H1 (cell line): ENCODE measurements around the gene KCNE4. TPM values are rescaled to one million over a fixed set of nuclear protein-coding genes. Genes with fewer than 3 reads are reported as not detected.

Experiments used
- CTCF ChIA-PET: fragments of 300-600 bp; sonication (Branson Sonifier 250); formaldehyde crosslinking; loops from one replicate; lab custom pipeline; 2021; ENCODE audit not compliant: partially characterized antibody; lab: Charles Lee
- POLR2A ChIA-PET: fragments of 300-600 bp; sonication (Branson Sonifier 250); formaldehyde crosslinking; loops from one replicate; lab custom pipeline; 2021; ENCODE audit warnings: inconsistent platforms; ENCODE audit not compliant: partially characterized antibody; lab: Charles Lee
- DNase-seq, 2 experiments: peaks; one replicate each; pipeline versions ENCODE4 v3.0.0 to v3.0.0-alpha.2; 2010 to 2022; ENCODE audit warnings: low spot score in 2 of 2, low read depth in 1 of 2, mixed read lengths in 1 of 2
- FAIRE-seq: peaks from 2 replicates; lab custom pipeline; 2011; peaks lifted over from hg19 to GRCh38; lab: Jason Lieb, UNC
- H2AFZ ChIP-seq: 2 replicates; pipeline ENCODE4 v1.8.1; 2012; ENCODE audit warnings: low read length, inconsistent platforms
- H2AK5ac ChIP-seq: 2 replicates; pipeline ENCODE4 v1.6.1; 2013; ENCODE audit warnings: low read depth, low read length
- H2BK120ac ChIP-seq: replicated peaks from 2 replicates; pipeline ENCODE3; 2013; ENCODE audit warnings: low read depth, low read length, inconsistent platforms
- H2BK12ac ChIP-seq: 2 replicates; pipeline ENCODE4 v1.6.1; 2013; ENCODE audit warnings: low read depth, low read length
- H2BK15ac ChIP-seq: 2 replicates; pipeline ENCODE4 v1.6.1; 2013; ENCODE audit warnings: low read length
- H2BK20ac ChIP-seq: 2 replicates; pipeline ENCODE4 v1.6.1; 2013; ENCODE audit warnings: low read length
- H2BK5ac ChIP-seq: 2 replicates; pipeline ENCODE4 v1.6.1; 2013; ENCODE audit warnings: low read depth, low read length
- H3K14ac ChIP-seq: 2 replicates; pipeline ENCODE4 v1.6.1; 2013; ENCODE audit warnings: inconsistent platforms; ENCODE audit not compliant: insufficient read length
- H3K18ac ChIP-seq: 2 replicates; pipeline ENCODE4 v1.6.1; 2013; ENCODE audit warnings: low read length; ENCODE audit errors: extremely low read depth
- H3K23ac ChIP-seq: 2 replicates; pipeline ENCODE4 v1.6.1; 2013; ENCODE audit warnings: inconsistent platforms; ENCODE audit not compliant: insufficient read length
- H3K23me2 ChIP-seq: 2 replicates; pipeline ENCODE4 v1.6.1; 2013; ENCODE audit warnings: low read depth, low read length
- H3K27ac ChIP-seq: 2 replicates; pipeline ENCODE4 v1.6.1; 2011; ENCODE audit warnings: low read depth, low read length, inconsistent platforms
- H3K27me3 ChIP-seq, 4 experiments: replicated peaks in 1 of 4; 1 replicate in 1 of 4; 2 replicates in 3 of 4; pipeline versions ENCODE4 v1.6.1 to v1.8.1; 2011 to 2013; ENCODE audit warnings: low read length in 3 of 4, mild to moderate bottlenecking in 3 of 4, inconsistent platforms in 2 of 4, mixed read lengths in 2 of 4, moderate library complexity in 1 of 4; ENCODE audit not compliant: control insufficient read depth in 3 of 4, insufficient read depth in 3 of 4; ENCODE audit errors: extremely low read depth in 1 of 4
- H3K36me3 ChIP-seq, 4 experiments: 2 replicates each; pipeline versions ENCODE4 v1.6.1 to v1.8.1; 2011 to 2013; ENCODE audit warnings: mild to moderate bottlenecking in 4 of 4, low read length in 3 of 4, moderate library complexity in 2 of 4, control low read depth in 1 of 4, inconsistent platforms in 1 of 4; ENCODE audit not compliant: insufficient read depth in 4 of 4, control insufficient read depth in 2 of 4
- H3K4ac ChIP-seq: replicated peaks from 2 replicates; pipeline ENCODE3; 2013; ENCODE audit warnings: low read length, low read depth, mixed read lengths, inconsistent platforms; ENCODE audit not compliant: insufficient read length
- H3K4me1 ChIP-seq, 4 experiments: replicated peaks in 1 of 4; 1 replicate in 1 of 4; 2 replicates in 3 of 4; pipeline versions ENCODE4 v1.6.1 to v1.8.1; 2011 to 2013; ENCODE audit warnings: low read length in 3 of 4, inconsistent platforms in 2 of 4, mixed read lengths in 1 of 4; ENCODE audit not compliant: insufficient read depth in 4 of 4, control insufficient read depth in 3 of 4
- H3K4me2 ChIP-seq, 2 experiments: 2 replicates each; pipeline versions ENCODE4 v1.6.1 to v1.8.1; 2011 to 2013; ENCODE audit warnings: low read depth in 2 of 2, low read length in 2 of 2, control low read depth in 1 of 2, inconsistent platforms in 1 of 2, mild to moderate bottlenecking in 1 of 2; ENCODE audit not compliant: insufficient read depth in 1 of 2
- H3K4me3 ChIP-seq, 4 experiments: fragments of 200-600, 300-600 bp in 1 of 4; sonication (generic), shearing (Covaris generic), sonication (Bioruptor Twin) in 1 of 4; 2 replicates each; pipeline versions ENCODE4 v1.5.1 to v1.8.1; 2011 to 2016; ENCODE audit warnings: low read length in 4 of 4, low read depth in 3 of 4, control low read depth in 2 of 4, inconsistent platforms in 2 of 4, mild to moderate bottlenecking in 2 of 4, mixed read lengths in 1 of 4, moderate library complexity in 1 of 4; ENCODE audit not compliant: insufficient read depth in 2 of 4; ENCODE audit errors: extremely low read depth in 1 of 4
- H3K56ac ChIP-seq: replicated peaks from 2 replicates; pipeline ENCODE3; 2013; ENCODE audit warnings: low read depth, mild to moderate bottlenecking, mixed read lengths, low read length, inconsistent platforms; ENCODE audit not compliant: insufficient read length
- H3K79me1 ChIP-seq: 2 replicates; pipeline ENCODE4 v1.6.1; 2013; ENCODE audit warnings: low read depth, low read length, control low read depth
- H3K79me2 ChIP-seq, 2 experiments: 2 replicates each; pipeline versions ENCODE4 v1.6.1 to v1.8.1; 2012 to 2013; ENCODE audit warnings: low read length in 2 of 2, mild to moderate bottlenecking in 2 of 2, inconsistent platforms in 1 of 2; ENCODE audit not compliant: insufficient read depth in 2 of 2, control insufficient read depth in 1 of 2
- H3K9ac ChIP-seq, 4 experiments: replicated peaks in 1 of 4; 1 replicate in 1 of 4; 2 replicates in 3 of 4; pipeline versions ENCODE4 v1.6.1 to v1.8.1; 2011 to 2013; ENCODE audit warnings: low read depth in 3 of 4, low read length in 3 of 4, control low read depth in 2 of 4, mild to moderate bottlenecking in 2 of 4, moderate library complexity in 2 of 4, inconsistent platforms in 1 of 4; ENCODE audit errors: extremely low read depth in 1 of 4
- H3K9me3 ChIP-seq, 2 experiments: 2 replicates each; pipeline versions ENCODE4 v1.6.1 to v1.8.1; 2012 to 2013; ENCODE audit warnings: mild to moderate bottlenecking in 2 of 2, moderate library complexity in 2 of 2, control low read depth in 1 of 2, inconsistent platforms in 1 of 2, low read depth in 1 of 2, low read length in 1 of 2, mixed read lengths in 1 of 2; ENCODE audit not compliant: insufficient read depth in 2 of 2
- H4K20me1 ChIP-seq, 2 experiments: replicated peaks in 1 of 2; 2 replicates each; pipeline versions ENCODE3 to v1.8.1; 2011 to 2013; ENCODE audit warnings: inconsistent platforms in 2 of 2, low read length in 2 of 2, mild to moderate bottlenecking in 1 of 2; ENCODE audit not compliant: insufficient read depth in 2 of 2, control insufficient read depth in 1 of 2
- H4K5ac ChIP-seq: 2 replicates; pipeline ENCODE4 v1.6.1; 2013; ENCODE audit warnings: low read length, low read depth, mixed read lengths, inconsistent platforms; ENCODE audit not compliant: insufficient read length
- H4K8ac ChIP-seq: 2 replicates; pipeline ENCODE4 v1.8.0; 2013; ENCODE audit warnings: mild to moderate bottlenecking, moderate library complexity, low read length, inconsistent platforms; ENCODE audit not compliant: insufficient read depth; ENCODE audit errors: extremely low read depth
- H4K91ac ChIP-seq: replicated peaks from 2 replicates; pipeline ENCODE3; 2013; ENCODE audit warnings: low read length, mixed read lengths, inconsistent platforms; ENCODE audit not compliant: insufficient read length
- BCL11A ChIP-seq, 2 experiments: IDR thresholded peaks; one replicate each; pipeline ENCODE4 v1.6.1; 2011; ENCODE audit warnings: low read depth in 2 of 2, low read length in 2 of 2, mild to moderate bottlenecking in 2 of 2
- EGR1 ChIP-seq: IDR thresholded peaks from 2 replicates; pipeline ENCODE4 v1.6.1; 2011; ENCODE audit warnings: low read depth, low read length, borderline replicate concordance
- KDM4A ChIP-seq: IDR thresholded peaks from one replicate; pipeline ENCODE4 v1.7.1; 2012; ENCODE audit warnings: low read depth, mild to moderate bottlenecking, moderate library complexity, low read length, inconsistent platforms; ENCODE audit not compliant: severe bottlenecking
- WGBS, 2 experiments: shearing (Covaris generic) in 1 of 2; methylation state at CpG; one replicate each; pipeline versions ENCODE4 v1.1.6 to v1.1.7; 2013 to 2015; ENCODE audit warnings: low lambda C conversion rate in 2 of 2, mixed read lengths in 2 of 2, inconsistent platforms in 1 of 2, low coverage in 1 of 2, missing lambda C conversion rate in 1 of 2; ENCODE audit not compliant: insufficient replicate concordance in 2 of 2, insufficient coverage in 1 of 2, insufficient read length in 1 of 2; ENCODE audit errors: extremely low coverage in 1 of 2, missing lambda C conversion rate in 1 of 2; 5-methylcytosine and 5-hydroxymethylcytosine counted together
- polyA plus RNA-seq, 7 experiments: library from polyadenylated mRNA; depleted of rRNA in 3 of 7; stranded (reverse) in 5 of 7; unstranded in 2 of 7; fragments of >200 nt in 5 of 7; fragments of 200-250 nt in 2 of 7; gene quantifications; 1 replicate in 5 of 7; 2 replicates in 1 of 7; 4 replicates in 1 of 7; pipeline versions ENCODE4 v1.2.1 to v1.2.3, GENCODE V29; 2011 to 2013; ENCODE audit warnings: missing spikeins in 2 of 7, mixed read lengths in 2 of 7
- total RNA-seq: library from RNA; stranded (reverse); fragmentation: NEBNext Ultra II Directional; extraction: Animal tissue kit (Norgen Biotek cat#: 25700); gene quantifications from 2 replicates; pipeline ENCODE4 v1.2.1, GENCODE V29; 2021

The KCNE4 gene
- total and polyA plus RNA-seq, 2 of the 8 experiments (the other 6 are each of a cell fraction or from before 2014, with no cell fraction given): 0.08 to 0.09 TPM

DNA sequence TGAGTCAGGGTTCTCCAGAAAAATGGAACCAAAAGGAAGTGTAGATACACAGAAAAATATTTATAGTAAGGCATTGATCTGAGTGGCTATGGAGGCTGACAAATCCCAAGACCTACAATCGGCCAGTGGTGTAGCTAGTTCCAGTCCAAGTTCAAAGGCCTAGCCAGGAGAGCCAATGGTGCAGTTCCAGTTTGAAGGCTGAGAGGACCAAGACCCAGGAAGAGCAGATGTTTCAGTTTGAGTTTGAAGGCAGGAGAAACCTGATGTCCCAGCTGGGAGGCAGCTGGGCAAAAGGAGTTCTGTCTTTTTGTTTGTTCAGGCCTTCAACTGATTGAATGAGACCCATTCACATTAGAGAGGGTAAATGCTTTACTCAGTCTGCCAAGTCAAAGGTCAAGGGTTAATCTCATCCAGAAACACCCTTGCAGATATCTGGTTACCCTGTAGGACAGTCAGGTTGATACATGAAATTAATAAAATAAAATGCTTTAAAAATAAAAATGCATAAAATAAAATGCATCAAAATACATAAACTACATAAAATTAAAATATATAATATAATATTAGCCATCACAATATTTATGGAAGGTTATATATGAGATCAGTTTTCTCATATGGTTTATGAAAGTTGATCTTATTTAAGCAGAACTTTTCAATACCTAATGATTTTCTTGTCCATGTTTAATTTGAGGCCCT is 38.7 kb downstream of the KCNE4 start:
- H2BK120ac ChIP-seq: no peak overlapping the region
- H3K4me3 ChIP-seq: no peak overlapping the region
- TF ChIP-seq EGR1 (no peak), KDM4A (no peak), BCL11A (IDR thresholded peaks at IDR 0.05; ENCODE audit: low read depth in 2 of 2, low read length in 2 of 2) (no peak)
- no peaks in the 10 kb centered on the region for H3K79me1 ChIP-seq
- H2AFZ ChIP-seq: peak overlapping the region; percentile 39; the same call in 1 of the 2 replicates
- 83% methylated on average over 1 of the region's 1 CpG; no CpG with 5 or more reads in 1 of the 2 experiments for WGBS, 2 experiments
- no peak overlapping the region for H2BK20ac ChIP-seq
- no peak overlapping the region for H2BK12ac ChIP-seq
- no peak overlapping the region for H4K5ac ChIP-seq
- POLR2A ChIA-PET: no interaction called here
- no peak for FAIRE-seq
- no peak overlapping the region for H2BK5ac ChIP-seq
- no peaks in the 10 kb centered on the region for H3K23me2 ChIP-seq
- H3K9me3 ChIP-seq: no peaks in the 10 kb centered on the region
- no peak overlapping the region for H3K9ac ChIP-seq
- no peak overlapping the region for H3K4ac ChIP-seq
- no peak overlapping the region for H2BK15ac ChIP-seq
- no peak overlapping the region for H4K8ac ChIP-seq
- no peaks in the 10 kb centered on the region for H3K27me3 ChIP-seq
- no peak overlapping the region for H3K14ac ChIP-seq
- no peak overlapping the region for H4K91ac ChIP-seq
- H3K56ac ChIP-seq: no peak overlapping the region
- H3K23ac ChIP-seq: no peak overlapping the region
- H3K18ac ChIP-seq: no peak overlapping the region
- CTCF ChIA-PET: interaction anchor here (1.1 kb wide), 1 partner anchor 119 kb away, joined by 3 read pairs; no protein-coding TSS in a partner anchor
- H2AK5ac ChIP-seq: no peak overlapping the region
- H3K36me3 ChIP-seq: no peaks in the 10 kb centered on the region; a peak in 1 of 8 replicates
- H4K20me1 ChIP-seq: no peaks in the 10 kb centered on the region
- no peak overlapping the region for H3K4me2 ChIP-seq
- H3K79me2 ChIP-seq: no peaks in the 10 kb centered on the region
- H3K27ac ChIP-seq: no peak overlapping the region
- DNase-seq: no peak
- peaks cover 0 to 6% (median 3%) of the 10 kb centered on the region in 4 experiments; a peak in 3 of 7 replicates for H3K4me1 ChIP-seq
